H1 (cell line): ENCODE data around the gene PCYT2. TPM values are rescaled to one million over a fixed set of nuclear protein-coding genes. Genes with fewer than 3 reads are reported as not detected.
A peak's percentile ranks its signal among the peaks of the same experiment; 100 is the strongest.

ENCODE experiments used
- CTCF ChIA-PET: fragments of 300-600 bp; sonication (Branson Sonifier 250); formaldehyde crosslinking; loops from one replicate; lab custom pipeline; 2021; ENCODE audit not compliant: partially characterized antibody; lab: Charles Lee
- POLR2A ChIA-PET: fragments of 300-600 bp; sonication (Branson Sonifier 250); formaldehyde crosslinking; loops from one replicate; lab custom pipeline; 2021; ENCODE audit warnings: inconsistent platforms; ENCODE audit not compliant: partially characterized antibody; lab: Charles Lee
- DNase-seq, 2 experiments: peaks; one replicate each; pipeline versions ENCODE4 v3.0.0 to v3.0.0-alpha.2; 2010 to 2022; ENCODE audit warnings: low spot score in 2 of 2, low read depth in 1 of 2, mixed read lengths in 1 of 2
- FAIRE-seq: peaks from 2 replicates; lab custom pipeline; 2011; peaks lifted over from hg19 to GRCh38; lab: Jason Lieb, UNC
- H2AFZ ChIP-seq: 2 replicates; pipeline ENCODE4 v1.8.1; 2012; ENCODE audit warnings: low read length, inconsistent platforms
- H2AK5ac ChIP-seq: 2 replicates; pipeline ENCODE4 v1.6.1; 2013; ENCODE audit warnings: low read depth, low read length
- H2BK120ac ChIP-seq: replicated peaks from 2 replicates; pipeline ENCODE3; 2013; ENCODE audit warnings: low read depth, low read length, inconsistent platforms
- H2BK12ac ChIP-seq: 2 replicates; pipeline ENCODE4 v1.6.1; 2013; ENCODE audit warnings: low read depth, low read length
- H2BK15ac ChIP-seq: 2 replicates; pipeline ENCODE4 v1.6.1; 2013; ENCODE audit warnings: low read length
- H2BK20ac ChIP-seq: 2 replicates; pipeline ENCODE4 v1.6.1; 2013; ENCODE audit warnings: low read length
- H2BK5ac ChIP-seq: 2 replicates; pipeline ENCODE4 v1.6.1; 2013; ENCODE audit warnings: low read depth, low read length
- H3K14ac ChIP-seq: 2 replicates; pipeline ENCODE4 v1.6.1; 2013; ENCODE audit warnings: inconsistent platforms; ENCODE audit not compliant: insufficient read length
- H3K18ac ChIP-seq: 2 replicates; pipeline ENCODE4 v1.6.1; 2013; ENCODE audit warnings: low read length; ENCODE audit errors: extremely low read depth
- H3K23ac ChIP-seq: 2 replicates; pipeline ENCODE4 v1.6.1; 2013; ENCODE audit warnings: inconsistent platforms; ENCODE audit not compliant: insufficient read length
- H3K23me2 ChIP-seq: 2 replicates; pipeline ENCODE4 v1.6.1; 2013; ENCODE audit warnings: low read depth, low read length
- H3K27ac ChIP-seq: 2 replicates; pipeline ENCODE4 v1.6.1; 2011; ENCODE audit warnings: low read depth, low read length, inconsistent platforms
- H3K27me3 ChIP-seq, 4 experiments: replicated peaks in 1 of 4; 1 replicate in 1 of 4; 2 replicates in 3 of 4; pipeline versions ENCODE4 v1.6.1 to v1.8.1; 2011 to 2013; ENCODE audit warnings: low read length in 3 of 4, mild to moderate bottlenecking in 3 of 4, inconsistent platforms in 2 of 4, mixed read lengths in 2 of 4, moderate library complexity in 1 of 4; ENCODE audit not compliant: control insufficient read depth in 3 of 4, insufficient read depth in 3 of 4; ENCODE audit errors: extremely low read depth in 1 of 4
- H3K36me3 ChIP-seq, 4 experiments: 2 replicates each; pipeline versions ENCODE4 v1.6.1 to v1.8.1; 2011 to 2013; ENCODE audit warnings: mild to moderate bottlenecking in 4 of 4, low read length in 3 of 4, moderate library complexity in 2 of 4, control low read depth in 1 of 4, inconsistent platforms in 1 of 4; ENCODE audit not compliant: insufficient read depth in 4 of 4, control insufficient read depth in 2 of 4
- H3K4ac ChIP-seq: replicated peaks from 2 replicates; pipeline ENCODE3; 2013; ENCODE audit warnings: low read length, low read depth, mixed read lengths, inconsistent platforms; ENCODE audit not compliant: insufficient read length
- H3K4me1 ChIP-seq, 4 experiments: replicated peaks in 1 of 4; 1 replicate in 1 of 4; 2 replicates in 3 of 4; pipeline versions ENCODE4 v1.6.1 to v1.8.1; 2011 to 2013; ENCODE audit warnings: low read length in 3 of 4, inconsistent platforms in 2 of 4, mixed read lengths in 1 of 4; ENCODE audit not compliant: insufficient read depth in 4 of 4, control insufficient read depth in 3 of 4
- H3K4me2 ChIP-seq, 2 experiments: 2 replicates each; pipeline versions ENCODE4 v1.6.1 to v1.8.1; 2011 to 2013; ENCODE audit warnings: low read depth in 2 of 2, low read length in 2 of 2, control low read depth in 1 of 2, inconsistent platforms in 1 of 2, mild to moderate bottlenecking in 1 of 2; ENCODE audit not compliant: insufficient read depth in 1 of 2
- H3K4me3 ChIP-seq, 4 experiments: fragments of 200-600, 300-600 bp in 1 of 4; sonication (generic), shearing (Covaris generic), sonication (Bioruptor Twin) in 1 of 4; 2 replicates each; pipeline versions ENCODE4 v1.5.1 to v1.8.1; 2011 to 2016; ENCODE audit warnings: low read length in 4 of 4, low read depth in 3 of 4, control low read depth in 2 of 4, inconsistent platforms in 2 of 4, mild to moderate bottlenecking in 2 of 4, mixed read lengths in 1 of 4, moderate library complexity in 1 of 4; ENCODE audit not compliant: insufficient read depth in 2 of 4; ENCODE audit errors: extremely low read depth in 1 of 4
- H3K56ac ChIP-seq: replicated peaks from 2 replicates; pipeline ENCODE3; 2013; ENCODE audit warnings: low read depth, mild to moderate bottlenecking, mixed read lengths, low read length, inconsistent platforms; ENCODE audit not compliant: insufficient read length
- H3K79me1 ChIP-seq: 2 replicates; pipeline ENCODE4 v1.6.1; 2013; ENCODE audit warnings: low read depth, low read length, control low read depth
- H3K79me2 ChIP-seq, 2 experiments: 2 replicates each; pipeline versions ENCODE4 v1.6.1 to v1.8.1; 2012 to 2013; ENCODE audit warnings: low read length in 2 of 2, mild to moderate bottlenecking in 2 of 2, inconsistent platforms in 1 of 2; ENCODE audit not compliant: insufficient read depth in 2 of 2, control insufficient read depth in 1 of 2
- H3K9ac ChIP-seq, 4 experiments: replicated peaks in 1 of 4; 1 replicate in 1 of 4; 2 replicates in 3 of 4; pipeline versions ENCODE4 v1.6.1 to v1.8.1; 2011 to 2013; ENCODE audit warnings: low read depth in 3 of 4, low read length in 3 of 4, control low read depth in 2 of 4, mild to moderate bottlenecking in 2 of 4, moderate library complexity in 2 of 4, inconsistent platforms in 1 of 4; ENCODE audit errors: extremely low read depth in 1 of 4
- H3K9me3 ChIP-seq, 2 experiments: 2 replicates each; pipeline versions ENCODE4 v1.6.1 to v1.8.1; 2012 to 2013; ENCODE audit warnings: mild to moderate bottlenecking in 2 of 2, moderate library complexity in 2 of 2, control low read depth in 1 of 2, inconsistent platforms in 1 of 2, low read depth in 1 of 2, low read length in 1 of 2, mixed read lengths in 1 of 2; ENCODE audit not compliant: insufficient read depth in 2 of 2
- H4K20me1 ChIP-seq, 2 experiments: replicated peaks in 1 of 2; 2 replicates each; pipeline versions ENCODE3 to v1.8.1; 2011 to 2013; ENCODE audit warnings: inconsistent platforms in 2 of 2, low read length in 2 of 2, mild to moderate bottlenecking in 1 of 2; ENCODE audit not compliant: insufficient read depth in 2 of 2, control insufficient read depth in 1 of 2
- H4K5ac ChIP-seq: 2 replicates; pipeline ENCODE4 v1.6.1; 2013; ENCODE audit warnings: low read length, low read depth, mixed read lengths, inconsistent platforms; ENCODE audit not compliant: insufficient read length
- H4K8ac ChIP-seq: 2 replicates; pipeline ENCODE4 v1.8.0; 2013; ENCODE audit warnings: mild to moderate bottlenecking, moderate library complexity, low read length, inconsistent platforms; ENCODE audit not compliant: insufficient read depth; ENCODE audit errors: extremely low read depth
- H4K91ac ChIP-seq: replicated peaks from 2 replicates; pipeline ENCODE3; 2013; ENCODE audit warnings: low read length, mixed read lengths, inconsistent platforms; ENCODE audit not compliant: insufficient read length
- TCF12 ChIP-seq: IDR thresholded peaks from 2 replicates; pipeline ENCODE4 v1.6.1; 2011; ENCODE audit warnings: low read depth, mild to moderate bottlenecking, low read length
- WGBS, 2 experiments: shearing (Covaris generic) in 1 of 2; methylation state at CpG; one replicate each; pipeline versions ENCODE4 v1.1.6 to v1.1.7; 2013 to 2015; ENCODE audit warnings: low lambda C conversion rate in 2 of 2, mixed read lengths in 2 of 2, inconsistent platforms in 1 of 2, low coverage in 1 of 2, missing lambda C conversion rate in 1 of 2; ENCODE audit not compliant: insufficient replicate concordance in 2 of 2, insufficient coverage in 1 of 2, insufficient read length in 1 of 2; ENCODE audit errors: extremely low coverage in 1 of 2, missing lambda C conversion rate in 1 of 2; 5-methylcytosine and 5-hydroxymethylcytosine counted together
- polyA plus RNA-seq, 7 experiments: library from polyadenylated mRNA; depleted of rRNA in 3 of 7; stranded (reverse) in 5 of 7; unstranded in 2 of 7; fragments of >200 nt in 5 of 7; fragments of 200-250 nt in 2 of 7; gene quantifications; 1 replicate in 5 of 7; 2 replicates in 1 of 7; 4 replicates in 1 of 7; pipeline versions ENCODE4 v1.2.1 to v1.2.3, GENCODE V29; 2011 to 2013; ENCODE audit warnings: missing spikeins in 2 of 7, mixed read lengths in 2 of 7
- total RNA-seq: library from RNA; stranded (reverse); fragmentation: NEBNext Ultra II Directional; extraction: Animal tissue kit (Norgen Biotek cat#: 25700); gene quantifications from 2 replicates; pipeline ENCODE4 v1.2.1, GENCODE V29; 2021

Gene PCYT2
- total and polyA plus RNA-seq, 2 of the 8 experiments (the other 6 are each of a cell fraction or from before 2014, with no cell fraction given): 29.9 to 31.3 TPM

DNA sequence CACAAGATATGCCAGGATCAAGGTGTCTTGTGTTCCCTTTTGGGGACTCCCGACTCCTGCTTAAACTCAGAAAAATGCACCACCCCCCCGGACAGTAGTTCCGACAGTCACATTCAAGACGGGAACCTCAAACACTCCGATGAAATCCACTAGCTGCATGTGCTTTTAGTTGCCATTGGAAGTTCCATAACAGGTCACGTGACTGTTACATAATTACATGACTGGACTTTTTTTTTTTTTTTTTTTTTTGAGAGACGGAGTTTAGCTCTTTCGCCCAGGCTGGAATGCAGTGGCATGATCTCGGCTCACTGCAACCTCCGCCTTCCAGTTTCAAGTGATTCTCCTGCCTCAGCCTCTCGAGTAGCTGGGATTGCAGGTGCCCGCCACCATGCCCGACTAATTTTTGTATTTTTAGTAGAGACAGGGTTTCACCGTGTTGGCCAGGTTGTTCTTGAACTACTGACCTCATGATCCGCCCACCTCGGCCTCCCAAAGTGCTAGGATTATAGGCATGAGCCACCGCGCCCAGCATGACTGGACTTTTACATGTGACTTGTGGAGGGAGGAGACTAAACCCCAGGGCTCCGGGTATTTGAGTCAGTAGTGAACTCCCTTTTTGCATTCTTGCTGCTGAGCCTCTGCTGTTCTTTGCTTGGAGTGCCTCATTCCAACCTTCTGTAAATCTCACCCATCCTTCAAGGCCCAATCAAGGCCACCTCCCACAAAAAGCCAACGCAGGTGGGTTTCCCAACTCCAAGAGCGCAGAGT is 5.2 kb upstream of the PCYT2 start:
- H4K20me1 ChIP-seq: peaks cover 15 to 40% of the 10 kb centered on the region in 2 experiments
- H3K27ac ChIP-seq: no peak overlapping the region
- CTCF ChIA-PET: interaction anchor here (1.0 to 2.8 kb wide), 9 partner anchors 9 to 121 kb away, joined by 3 to 12 read pairs (median 4); partner anchors contain the start of genes ARHGDIA, DCXR and MAFG
- no peak for TF ChIP-seq TCF12

More for the DNA sequence above, 5.2 kb upstream of the PCYT2 start:
- Histone ChIP-seq H2BK12ac (no peak overlapping the region), H3K56ac (no peak overlapping the region), H2BK120ac (no peak overlapping the region), H3K9ac (peak overlapping the region in 1 of 4 experiments; percentile 20; a peak in 2 of 7 replicates), H3K4ac (no peak overlapping the region), H3K18ac (no peak overlapping the region), H4K5ac (no peak overlapping the region), H2BK5ac (no peak overlapping the region), H3K79me1 (peaks cover 18% of the 10 kb centered on the region), H2BK20ac (no peak overlapping the region), H3K9me3 (no peaks in the 10 kb centered on the region), H3K4me2 (peak overlapping the region; percentile 71 to 87), H3K79me2 (peaks cover 3 to 37% of the 10 kb centered on the region in 2 experiments; a peak in 3 of 4 replicates), H3K14ac (no peak overlapping the region), H2AFZ (no peak overlapping the region), H3K4me3 (peak overlapping the region in 1 of 4 experiments; percentile 90; a peak in 3 of 8 replicates), H3K27me3 (no peaks in the 10 kb centered on the region), H4K91ac (no peak overlapping the region), H3K23ac (no peak overlapping the region), H3K23me2 (peaks cover 5% of the 10 kb centered on the region), H4K8ac (no peak overlapping the region), H2AK5ac (no peak overlapping the region), H3K4me1 (peaks cover 0 to 10% (median 3%) of the 10 kb centered on the region in 4 experiments; a peak in 4 of 7 replicates), H3K36me3 (peaks cover 11 to 33% (median 26%) of the 10 kb centered on the region in 4 experiments), H2BK15ac (no peak overlapping the region)
- POLR2A ChIA-PET: interaction anchor here (0.8 to 8.7 kb wide), 9 partner anchors 11 to 60 kb away, joined by 3 to 135 read pairs (median 5); partner anchors contain the start of genes MAFG and PYCR1
- DNase-seq (no peak), FAIRE-seq (no peak)
- 86% methylated on average over 17 of the region's 21 CpGs; no CpG with 5 or more reads in 1 of the 2 experiments for WGBS, 2 experiments
